ENCODE results near the gene NOM1. TPM values are rescaled to one million over a fixed set of nuclear protein-coding genes. Genes with fewer than 3 reads are reported as not detected.
A peak's percentile ranks its signal among the peaks of the same experiment; 100 is the strongest.

Gene NOM1
- polyA plus RNA-seq, 1 of the 3 experiments (the other 2 are of a cell fraction) = 18.1 TPM

GRCh38 chr7:156985101-156985992, 35.8 kb downstream of the NOM1 start:
- no peaks in the 10 kb centered on the region for H3K9me3 ChIP-seq
- no peak overlapping the region for H3K27ac ChIP-seq (ENCODE audit: low read depth in 2 of 2, low read length in 1 of 2)
- no peak overlapping the region for H2AFZ ChIP-seq (ENCODE audit: low read depth)
- no peaks in the 10 kb centered on the region for H3K9me2 ChIP-seq
- CTCF ChIA-PET = interaction anchor here (0.6 to 2.1 kb wide), 4 partner anchors 14 to 36 kb away, joined by 4 to 11 read pairs (median 5); partner anchors contain the start of gene NOM1
- POLR2A ChIA-PET = interaction anchor here (1.1 kb wide), 1 partner anchor 35 kb away, joined by 3 read pairs; no protein-coding TSS in a partner anchor
- no peak overlapping the region for H3K9ac ChIP-seq
- no peaks in the 10 kb centered on the region for H3K36me3 ChIP-seq (replicated peaks in 1 of 2; ENCODE audit: control insufficient read depth in 1 of 2, insufficient read depth in 2 of 2, low read length in 1 of 2)
- no peaks in the 10 kb centered on the region; a peak in 1 of 4 replicates for H3K4me1 ChIP-seq (ENCODE audit: control insufficient read depth in 1 of 2, insufficient read depth in 2 of 2, low read depth in 1 of 2, low read length in 1 of 2)
- H3K4me2 ChIP-seq = no peak overlapping the region
- 77% methylated on average over 19 of the region's 29 CpGs for WGBS (ENCODE audit: low lambda C conversion rate)
- H3K79me2 ChIP-seq (ENCODE audit: insufficient read depth) = no peaks in the 10 kb centered on the region
- H3K4me3 ChIP-seq (ENCODE audit: low read depth in 2 of 2, low read length in 1 of 2) = no peak overlapping the region
- no peaks in the 10 kb centered on the region for H4K20me1 ChIP-seq (ENCODE audit: insufficient read depth)
- H3F3A ChIP-seq (replicated peaks; ENCODE audit: insufficient read depth) = peaks cover 4% of the 10 kb centered on the region
- TF ChIP-seq MAX (IDR thresholded peaks at IDR 0.05; ENCODE audit: low read depth) (no peak), CTCF (IDR thresholded peaks at IDR 0.05) (no peak), FOXM1 (IDR thresholded peaks at IDR 0.05; ENCODE audit: low read depth) (no peak), NFIC (IDR thresholded peaks at IDR 0.05; ENCODE audit: borderline replicate concordance) (no peak), EP300 (IDR thresholded peaks at IDR 0.05; ENCODE audit: borderline replicate concordance in 1 of 2, low read depth in 1 of 2, low read length in 1 of 2) (no peak), FOSL2 (IDR thresholded peaks at IDR 0.05; ENCODE audit: borderline replicate concordance, low read depth) (no peak), ELF1 (IDR thresholded peaks at IDR 0.05) (no peak), GABPA (IDR thresholded peaks at IDR 0.05; ENCODE audit: low read depth) (no peak), FOXJ3 (CRISPR knock-in tag; IDR thresholded peaks at IDR 0.05) (no peak), RCOR1 (IDR thresholded peaks at IDR 0.05; ENCODE audit: low read length) (no peak), MXI1 (IDR thresholded peaks at IDR 0.05; ENCODE audit: low read depth, low read length) (no peak), CHD2 (IDR thresholded peaks at IDR 0.05; ENCODE audit: low read length, partially characterized antibody) (no peak), REST (IDR thresholded peaks at IDR 0.05; ENCODE audit: low read depth, low read length) (no peak), MEF2A (IDR thresholded peaks at IDR 0.05; ENCODE audit: borderline replicate concordance, low read depth) (no peak), JUND (IDR thresholded peaks at IDR 0.05) (no peak), RFX5 (IDR thresholded peaks at IDR 0.05; ENCODE audit: low read length) (no peak), ZBTB33 (IDR thresholded peaks at IDR 0.05; ENCODE audit: borderline replicate concordance, low read depth) (no peak), SMC3 (IDR thresholded peaks at IDR 0.05; ENCODE audit: low read depth, low read length) (no peak), SIN3A (IDR thresholded peaks at IDR 0.05; ENCODE audit: borderline replicate concordance, low read depth, low read length) (no peak), TAF1 (IDR thresholded peaks at IDR 0.05; ENCODE audit: borderline replicate concordance, low read depth, low read length) (no peak)
- DNase-seq = peak; percentile 42
- 0 out of 2 replicates have a peak, but pooled peaks cover under 1% of the 10 kb centered on the region for H3K27me3 ChIP-seq (ENCODE audit: insufficient read depth)
